Frontal cortex (tissue), 4 donors: ENCODE results near the gene ZNF22. TPM values are rescaled to one million over a fixed set of nuclear protein-coding genes. Genes with fewer than 3 reads are reported as not detected.
A peak's percentile ranks its signal among the peaks of the same experiment; 100 is the strongest.

Source experiments
- DNase-seq, 2 donors: peaks; one replicate each; pipeline ENCODE4 v3.0.0; 2012; ENCODE audit warnings: low spot score in 2 of 2
- FAIRE-seq: peaks from 2 replicates; lab custom pipeline; 2012; peaks lifted over from hg19 to GRCh38; lab: Jason Lieb, UNC
- total RNA-seq: library from RNA; depleted of rRNA; stranded (reverse); fragments of >200 nt; gene quantifications from one replicate; pipeline ENCODE4 v1.2.3, GENCODE V29; 2014
- donor health status: control.
- donor health status: control.
- donor health status: control.

ZNF22 gene
- total RNA-seq, 1 donor from 2014 or later: 46.9 TPM

- FAIRE-seq: no peak
- DNase-seq: peak in 1 of 2 donors; percentile 70
Observed at GRCh38 chr10:44963772-44964633, 36.7 kb upstream of the ZNF22 start.

GRCh38 chr10:44965104-44965503, 35.6 kb upstream of the ZNF22 start:
- no peak for DNase-seq
- no peak for FAIRE-seq

GRCh38 chr10:44965651-44966097, 35.0 kb upstream of the ZNF22 start:
- no peak for FAIRE-seq
- no peak for DNase-seq

GRCh38 chr10:44966129-44966815, 34.5 kb upstream of the ZNF22 start:
- no peak for FAIRE-seq

GRCh38 chr10:44966816-44967509, 33.8 kb upstream of the ZNF22 start:
- no peak for FAIRE-seq

More at GRCh38 chr10:44966129-44966815, 34.5 kb upstream of the ZNF22 start:
- DNase-seq: no peak

GRCh38 chr10:44967616-44968015, 33.1 kb upstream of the ZNF22 start:
- no peak for DNase-seq
- no peak for FAIRE-seq

More at GRCh38 chr10:44966816-44967509, 33.8 kb upstream of the ZNF22 start:
- DNase-seq: no peak

GRCh38 chr10:44968091-44968490, 32.6 kb upstream of the ZNF22 start:
- FAIRE-seq (no peak), DNase-seq (no peak)

- no peak for DNase-seq
- FAIRE-seq: no peak
Observed at GRCh38 chr10:44968500-44969400, 32.0 kb upstream of the ZNF22 start.

GRCh38 chr10:44969854-44970253, 30.9 kb upstream of the ZNF22 start:
- FAIRE-seq: no peak
- no peak for DNase-seq

GRCh38 chr10:44970812-44971395, 29.8 kb upstream of the ZNF22 start:
- FAIRE-seq: no peak
- no peak for DNase-seq

- FAIRE-seq: no peak
- DNase-seq: no peak
Observed at GRCh38 chr10:44971434-44971833, 29.3 kb upstream of the ZNF22 start.

- no peak for FAIRE-seq
- no peak for DNase-seq
Observed at GRCh38 chr10:44971935-44972757, 28.6 kb upstream of the ZNF22 start.

- FAIRE-seq (no peak), DNase-seq (no peak)
Observed at GRCh38 chr10:44972874-44973306, 27.8 kb upstream of the ZNF22 start.

GRCh38 chr10:44973323-44974081, 27.2 kb upstream of the ZNF22 start:
- no peak for FAIRE-seq
- DNase-seq: no peak

GRCh38 chr10:44974082-44974627, 26.6 kb upstream of the ZNF22 start:
- FAIRE-seq (no peak), DNase-seq (no peak)

- no peak for FAIRE-seq
- DNase-seq: peak; percentile 75 to 84
Observed at GRCh38 chr10:44974628-44975430, 25.9 kb upstream of the ZNF22 start.
